ENCODE data around the gene GCC2.

DNA sequence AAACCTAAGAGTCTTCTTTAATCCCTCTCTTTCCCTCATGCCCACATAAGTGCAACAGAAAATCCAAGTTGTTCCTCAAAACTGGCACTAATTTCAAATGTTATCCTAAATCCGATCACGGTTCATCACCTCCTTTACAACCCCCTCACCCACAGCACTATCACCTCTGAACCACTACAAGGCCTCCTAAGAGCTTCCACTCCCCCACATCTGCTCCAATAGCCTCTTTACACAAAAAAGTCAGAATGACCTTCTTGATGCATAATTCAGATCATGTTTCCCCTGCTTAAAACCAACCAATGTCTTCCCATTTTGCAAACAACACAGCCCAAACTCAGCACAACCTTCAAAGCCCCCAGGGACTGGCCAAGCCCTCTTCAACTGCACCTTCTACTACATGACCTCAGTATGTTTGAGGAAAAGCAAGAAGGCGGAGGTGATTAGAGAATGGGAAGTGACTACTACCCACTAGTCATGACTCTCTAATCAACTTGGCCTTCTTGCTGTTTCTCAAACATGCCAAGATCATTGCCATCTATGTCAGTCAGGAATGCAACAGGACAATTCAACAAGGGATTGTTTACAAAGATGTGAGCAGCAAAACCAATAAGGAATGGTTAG lies 34.6 kb upstream of the GCC2 start:
- TF ChIP-seq CTCF (IDR thresholded peaks at IDR 0.05; ENCODE audit: insufficient read depth, low read depth, low read length) (no peak), EZH2 (IDR thresholded peaks at IDR 0.05; ENCODE audit: insufficient read depth, low read length) (no peak)
